ENCODE data around the gene SATB2.

Gene SATB2

DNA sequence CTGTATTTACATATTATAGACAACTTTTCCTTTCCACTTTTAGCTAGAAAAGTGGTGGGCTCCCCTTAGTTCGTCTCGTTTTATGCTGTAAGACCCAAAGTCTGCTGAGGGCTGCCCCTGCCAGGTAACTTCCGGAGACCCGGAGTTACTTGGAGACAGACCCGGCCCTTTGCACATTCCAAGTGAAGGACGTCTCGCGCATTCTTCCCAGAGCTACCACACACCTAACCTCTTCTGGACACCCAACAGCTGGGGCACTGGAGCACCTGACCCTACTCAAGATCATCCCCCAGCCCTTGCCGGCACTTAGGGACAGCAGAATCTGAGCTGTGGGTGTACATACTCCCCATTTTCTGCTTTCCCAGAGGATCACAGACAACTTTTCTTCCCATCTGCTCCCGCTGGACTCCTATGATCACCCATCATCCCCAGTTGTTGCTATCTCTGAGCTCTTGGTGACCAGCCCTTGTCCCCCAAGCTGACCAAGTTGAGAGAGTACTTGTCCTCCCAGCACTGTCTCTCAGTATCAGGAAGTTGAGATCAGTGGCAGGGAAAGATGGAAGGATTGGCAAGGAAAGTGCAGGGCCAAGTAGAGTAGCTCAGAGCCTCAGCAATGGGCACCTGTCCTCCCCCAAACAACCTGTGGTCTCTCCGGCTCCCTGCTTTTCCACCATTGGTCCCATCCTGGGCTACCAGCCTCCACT lies 8.4 kb upstream of the SATB2 start:
- DNase-seq (ENCODE audit: low spot score) = no peak

- DNase-seq (ENCODE audit: low spot score) = no peak
Observed at GRCh38 chr2:199465390-199465789, 7.7 kb upstream of the SATB2 start.

GRCh38 chr2:199464606-199465352 lies 7.0 kb upstream of the SATB2 start:
- no peak for DNase-seq (ENCODE audit: low spot score)

DNA sequence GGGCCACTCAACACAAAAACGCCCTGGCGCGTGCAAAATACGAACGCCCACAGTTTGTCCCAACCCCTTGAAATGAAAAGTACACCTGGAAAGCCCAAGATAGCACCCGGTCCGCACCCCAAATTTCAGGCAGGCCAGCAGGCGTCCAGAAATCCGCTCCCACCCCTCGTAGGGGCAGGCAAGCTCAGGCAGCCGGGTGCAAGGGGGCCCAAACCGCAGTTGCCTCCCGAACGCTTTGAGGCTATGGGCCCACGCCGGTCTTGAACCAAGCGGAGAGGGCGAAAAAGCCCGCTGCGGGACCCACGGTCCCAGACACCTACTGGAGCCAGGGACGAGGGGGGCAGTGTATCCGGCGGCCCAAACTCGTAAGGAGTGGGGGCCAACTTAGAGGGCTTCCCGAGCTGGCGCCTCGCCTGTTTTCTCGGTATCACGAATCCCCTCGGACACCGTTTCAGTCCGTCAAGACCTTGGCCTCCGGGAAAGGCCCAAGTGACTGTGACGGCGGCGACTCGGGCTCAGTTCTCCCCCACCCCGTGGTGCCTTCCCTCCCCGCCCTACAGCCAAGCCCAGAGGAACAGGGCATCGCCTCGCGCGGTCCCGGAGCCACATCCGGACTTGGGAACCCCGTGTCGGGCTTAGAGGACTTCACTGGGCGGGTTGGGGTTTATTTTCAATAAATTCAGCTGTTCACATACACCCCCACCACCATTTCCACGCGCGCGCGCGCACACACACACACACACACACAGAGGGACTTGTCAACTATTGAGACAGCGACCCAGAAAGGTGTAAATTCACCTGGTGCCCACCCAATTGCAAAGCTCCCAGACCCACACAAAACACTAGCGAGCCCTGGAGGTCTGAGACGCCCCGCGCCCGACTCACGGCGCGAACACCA lies 6.2 kb upstream of the SATB2 start:
- DNase-seq (ENCODE audit: low spot score) = peak; percentile 71

DNA sequence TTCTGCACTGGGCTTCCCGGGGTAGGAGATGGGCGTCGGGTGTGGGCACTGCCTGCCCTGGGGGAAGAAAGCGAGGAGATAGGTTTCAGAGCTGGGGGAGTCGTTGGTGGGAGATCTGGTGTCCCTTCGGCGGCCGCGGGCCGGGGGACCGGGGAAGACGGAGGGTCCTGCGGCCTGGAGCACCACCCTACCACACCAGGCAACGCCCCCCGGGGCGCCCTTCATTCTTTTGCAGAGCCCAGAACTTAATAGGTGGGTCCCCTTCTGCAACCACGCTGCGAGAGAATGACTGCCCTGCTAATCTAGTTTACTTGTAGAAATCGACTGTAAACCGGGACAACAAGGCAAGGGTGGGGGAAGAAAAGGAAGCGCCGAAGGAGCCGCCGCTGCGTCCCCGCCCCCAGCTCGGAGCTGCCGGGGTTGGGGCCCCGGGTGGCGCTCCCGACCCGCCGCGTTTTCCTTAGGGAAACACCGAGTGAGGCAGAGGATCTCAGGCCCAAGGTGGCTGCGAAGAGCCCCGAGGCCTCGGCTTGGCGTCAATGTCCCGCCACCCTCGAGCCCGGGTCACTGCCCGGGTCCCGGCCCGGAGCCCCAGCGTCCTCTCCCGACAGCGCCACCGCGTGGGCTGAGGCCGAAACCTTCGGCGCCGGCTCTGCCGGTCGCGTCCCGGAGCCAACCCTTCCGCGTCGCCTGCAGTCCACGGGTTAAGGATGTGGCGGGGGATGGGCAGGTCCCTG lies 5.4 kb upstream of the SATB2 start:
- peak; percentile 96 for DNase-seq (ENCODE audit: low spot score)

- no peak for DNase-seq (ENCODE audit: low spot score)
Observed at GRCh38 chr2:199462347-199462955, 4.7 kb upstream of the SATB2 start.

DNA sequence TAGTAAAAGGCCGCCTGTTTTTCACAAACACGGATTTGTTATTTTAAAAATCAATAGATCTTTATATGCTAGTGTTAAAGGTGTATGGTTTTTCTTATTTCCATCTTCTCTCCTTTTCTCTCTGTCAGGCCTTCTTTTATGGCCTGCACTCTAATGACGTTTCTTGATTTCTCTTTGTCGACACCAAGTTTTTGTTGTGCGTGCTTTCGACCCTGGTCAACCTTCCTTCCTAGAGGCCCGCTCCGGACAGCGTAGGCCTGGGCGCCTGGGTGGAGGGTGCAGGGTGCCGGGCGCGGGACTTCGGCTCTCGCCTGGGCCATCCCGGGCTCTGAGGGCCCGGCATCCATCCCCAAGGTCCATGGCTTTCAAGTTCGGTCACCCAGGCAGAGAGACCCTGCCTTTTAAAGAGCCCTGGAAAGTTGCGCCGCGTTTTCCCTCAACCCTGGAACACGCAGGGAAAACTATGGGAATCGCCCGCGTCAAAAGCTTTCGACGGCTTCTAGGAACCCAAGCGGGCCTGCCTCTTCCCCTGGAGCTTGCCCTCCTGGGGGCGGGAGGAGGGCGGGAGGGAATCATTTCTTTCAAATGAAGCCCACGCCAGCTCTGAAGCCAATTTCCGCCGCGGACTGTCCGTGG lies 4.1 kb upstream of the SATB2 start:
- DNase-seq (ENCODE audit: low spot score) = no peak

DNA sequence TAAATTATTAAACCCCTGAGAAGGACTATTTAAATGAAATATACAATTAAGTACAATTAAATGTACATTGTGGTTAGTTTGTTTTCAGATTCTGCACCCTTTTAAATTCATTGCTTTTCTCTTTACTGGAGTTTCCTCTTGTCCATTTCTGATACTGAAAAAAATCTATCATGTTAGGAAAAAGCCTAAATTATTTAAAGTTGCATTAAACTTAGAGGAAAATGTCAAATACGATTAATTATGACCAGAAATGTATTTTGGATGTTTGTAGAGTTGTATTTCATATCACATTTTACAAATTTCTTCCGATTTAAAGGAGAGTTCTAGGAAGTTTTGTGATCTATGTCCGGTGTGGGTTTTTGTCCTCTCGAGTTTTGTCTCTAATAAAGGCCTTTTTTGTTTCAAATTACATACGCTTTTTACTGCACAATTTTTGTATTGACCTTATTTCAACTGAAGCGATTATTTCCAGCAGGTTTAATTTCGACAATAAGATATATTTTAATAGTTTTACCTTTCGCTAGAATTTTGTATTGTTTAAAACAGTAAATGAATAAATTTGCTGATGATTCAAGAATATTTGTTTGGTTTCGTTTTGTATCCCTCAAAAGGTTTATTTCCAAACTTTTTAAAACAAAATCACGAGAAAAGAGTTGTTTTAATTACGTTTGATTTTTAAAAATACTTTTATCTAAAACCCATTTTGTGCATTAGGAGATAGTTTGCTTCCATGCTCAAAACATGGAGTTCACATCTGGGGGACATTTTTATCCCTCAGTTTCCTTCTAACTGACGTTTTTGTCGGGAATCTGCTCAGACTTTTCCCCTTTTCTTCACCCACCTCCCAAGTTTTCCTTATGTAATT lies 3.3 kb upstream of the SATB2 start:
- DNase-seq (ENCODE audit: low spot score) = no peak

DNA sequence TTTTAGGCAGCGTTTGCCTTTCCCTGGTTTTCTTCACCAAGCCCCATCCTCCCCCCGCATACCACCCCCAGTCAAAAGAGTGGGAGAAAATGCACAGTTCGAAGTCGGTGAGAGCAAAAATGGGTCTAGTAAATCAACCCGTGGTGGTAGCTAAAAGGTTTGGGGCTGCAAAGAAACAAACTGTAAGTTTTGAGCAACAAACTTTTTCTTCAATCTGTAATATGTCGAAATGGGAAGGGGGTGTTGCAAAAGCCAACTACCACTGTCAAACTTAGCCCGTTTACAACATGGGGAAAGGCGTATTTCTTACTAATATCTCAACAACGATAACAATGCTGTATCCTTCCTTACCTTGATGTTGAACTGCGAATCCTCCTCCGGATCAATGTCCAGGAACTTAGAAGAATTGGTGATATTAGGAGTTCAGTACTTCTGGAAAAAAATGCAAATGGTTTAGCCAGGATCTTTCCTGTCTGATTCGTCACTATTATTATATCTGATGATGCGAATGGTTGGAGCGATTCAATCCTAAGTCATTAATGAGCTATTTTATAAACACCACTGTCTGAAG lies 2.4 kb upstream of the SATB2 start:
- peak; percentile 40 for DNase-seq (ENCODE audit: low spot score)

GRCh38 chr2:199459286-199460100 lies 1.8 kb upstream of the SATB2 start:
- DNase-seq (ENCODE audit: low spot score) = peak; percentile 93

GRCh38 chr2:199458806-199459285 lies 1.1 kb upstream of the SATB2 start:
- no peak for DNase-seq (ENCODE audit: low spot score)

GRCh38 chr2:199458009-199458805 lies 468 bp upstream of the SATB2 start:
- DNase-seq (ENCODE audit: low spot score) = peak; percentile 69

- DNase-seq (ENCODE audit: low spot score) = no peak
Observed at GRCh38 chr2:199456383-199457146, 1.2 kb downstream of the SATB2 start.

- DNase-seq (ENCODE audit: low spot score) = peak; percentile 47
Observed at GRCh38 chr2:199455545-199456382, 2.0 kb downstream of the SATB2 start.

- DNase-seq (ENCODE audit: low spot score) = no peak
Observed at GRCh38 chr2:199455210-199455544, 2.6 kb downstream of the SATB2 start.

- no peak for DNase-seq (ENCODE audit: low spot score)
Observed at GRCh38 chr2:199452991-199453379, 4.8 kb downstream of the SATB2 start.

Measured in GM03348 (cell line).